Peyer's patch (tissue), 4 donors: ENCODE measurements around the gene TRIL.

ENCODE experiments used
- CTCF ChIP-seq, 6 experiments: fragments of 450-650 bp in 4 of 6; fragments of 200-600 bp in 2 of 6; sonication (generic) in 1 of 6; IDR thresholded peaks; one replicate each; pipeline ENCODE4 v1.5.1; 2017 to 2019; ENCODE audit warnings: antibody characterized with exemption in 6 of 6, mild to moderate bottlenecking in 3 of 6, moderate library complexity in 1 of 6
- POLR2A ChIP-seq, 2 donors: fragments of 450-650 bp; IDR thresholded peaks; one replicate each; pipeline ENCODE4 v1.5.1; 2017; ENCODE audit warnings: antibody characterized with exemption in 2 of 2, mild to moderate bottlenecking in 2 of 2, moderate library complexity in 2 of 2

- TF ChIP-seq CTCF (IDR thresholded peaks at IDR 0.05) (no peak), POLR2A (IDR thresholded peaks at IDR 0.05) (no peak)
These were observed 16.0 kb downstream of the TRIL start for GRCh38 chr7:28942168-28942567.
